ENCODE data around the gene COMMD4.
"Not testable (repeated sequence)": the region's sequence is repeated elsewhere in the genome, so short reads cannot be mapped to it uniquely, and the experiment has no call there.

The COMMD4 gene

GRCh38 chr15:75339531-75340240, 3.8 kb downstream of the COMMD4 start:
- in situ Hi-C loops (cut with HindIII; ENCODE audit: low pct_unique_long_range_greater_than_20kb, low sequenced_read_pairs) = no loop called here

GRCh38 chr15:75342221-75342620, 6.4 kb downstream of the COMMD4 start:
- no peak for TF ChIP-seq JUND (IDR thresholded peaks at IDR 0.05; ENCODE audit: low read depth)
- no peak for DNase-seq (ENCODE audit: low read depth in 1 of 2, low spot score in 1 of 2)
- in situ Hi-C loops (cut with HindIII; ENCODE audit: low pct_unique_long_range_greater_than_20kb, low sequenced_read_pairs) = no loop called here

More at GRCh38 chr15:75339531-75340240, 3.8 kb downstream of the COMMD4 start:
- TF ChIP-seq JUND (IDR thresholded peaks at IDR 0.05; ENCODE audit: low read depth) = no peak
- no peak for DNase-seq (ENCODE audit: low read depth in 1 of 2, low spot score in 1 of 2)

- DNase-seq (ENCODE audit: low read depth in 1 of 2, low spot score in 1 of 2); in situ Hi-C loops (cut with HindIII; ENCODE audit: low pct_unique_long_range_greater_than_20kb, low sequenced_read_pairs): not testable (repeated sequence)
Observed at GRCh38 chr15:75343953-75344352, 8.1 kb downstream of the COMMD4 start.

- in situ Hi-C loops (cut with HindIII; ENCODE audit: low pct_unique_long_range_greater_than_20kb, low sequenced_read_pairs) = no loop called here
- peak; percentile 28 to 73 for DNase-seq (ENCODE audit: low read depth in 1 of 2, low spot score in 1 of 2)
- TF ChIP-seq JUND (IDR thresholded peaks at IDR 0.05; ENCODE audit: low read depth) = no peak
Observed at GRCh38 chr15:75346796-75347221, 10.9 kb downstream of the COMMD4 start, which contains the start of gene NEIL1. TSS of gene NEIL1 (plus strand) at chr15:75347039. CDS start at chr15:75348906, 1,867 bp downstream.

GRCh38 chr15:75347222-75348033, 11.6 kb downstream of the COMMD4 start:
- DNase-seq (ENCODE audit: low read depth in 1 of 2, low spot score in 1 of 2) = peak; percentile 63 to 78
- in situ Hi-C loops (cut with HindIII; ENCODE audit: low pct_unique_long_range_greater_than_20kb, low sequenced_read_pairs) = no loop called here
- no peak for TF ChIP-seq JUND (IDR thresholded peaks at IDR 0.05; ENCODE audit: low read depth)

GRCh38 chr15:75348034-75348561, 12.2 kb downstream of the COMMD4 start:
- peak in 1 of 2 experiments; percentile 23 for DNase-seq (ENCODE audit: low read depth in 1 of 2, low spot score in 1 of 2)
- in situ Hi-C loops (cut with HindIII; ENCODE audit: low pct_unique_long_range_greater_than_20kb, low sequenced_read_pairs) = no loop called here
- no peak for TF ChIP-seq JUND (IDR thresholded peaks at IDR 0.05; ENCODE audit: low read depth)

GRCh38 chr15:75348562-75349350, 12.9 kb downstream of the COMMD4 start:
- in situ Hi-C loops (cut with HindIII; ENCODE audit: low pct_unique_long_range_greater_than_20kb, low sequenced_read_pairs) = no loop called here
- TF ChIP-seq JUND (IDR thresholded peaks at IDR 0.05; ENCODE audit: low read depth) = no peak
- peak; percentile 64 to 67 for DNase-seq (ENCODE audit: low read depth in 1 of 2, low spot score in 1 of 2)

GRCh38 chr15:75349351-75349669, 13.4 kb downstream of the COMMD4 start:
- DNase-seq (ENCODE audit: low read depth in 1 of 2, low spot score in 1 of 2); in situ Hi-C loops (cut with HindIII; ENCODE audit: low pct_unique_long_range_greater_than_20kb, low sequenced_read_pairs): not testable (repeated sequence)

GRCh38 chr15:75349851-75350588, 14.2 kb downstream of the COMMD4 start:
- in situ Hi-C loops (cut with HindIII; ENCODE audit: low pct_unique_long_range_greater_than_20kb, low sequenced_read_pairs) = no loop called here
- DNase-seq (ENCODE audit: low read depth in 1 of 2, low spot score in 1 of 2) = no peak
- no peak for TF ChIP-seq JUND (IDR thresholded peaks at IDR 0.05; ENCODE audit: low read depth)

GRCh38 chr15:75350601-75351361, 14.9 kb downstream of the COMMD4 start:
- no peak for TF ChIP-seq JUND (IDR thresholded peaks at IDR 0.05; ENCODE audit: low read depth)
- in situ Hi-C loops (cut with HindIII; ENCODE audit: low pct_unique_long_range_greater_than_20kb, low sequenced_read_pairs) = no loop called here
- DNase-seq (ENCODE audit: low read depth in 1 of 2, low spot score in 1 of 2) = no peak

Data from T47D (cell line).